GM21390 (cell line): ENCODE measurements around the gene CALCOCO1.
"Not testable (repeated sequence)": the region's sequence is repeated elsewhere in the genome, so short reads cannot be mapped to it uniquely, and the experiment has no call there.

ENCODE experiments used
- ATAC-seq: cut with Tn5 transposase; IDR thresholded peaks from one replicate; pipeline ENCODE4 v1.9.1; 2021; ENCODE audit not compliant: unreplicated experiment

CALCOCO1 gene

GRCh38 chr12:53698948-53699677, 28.1 kb downstream of the CALCOCO1 start:
- no peak for ATAC-seq

DNA sequence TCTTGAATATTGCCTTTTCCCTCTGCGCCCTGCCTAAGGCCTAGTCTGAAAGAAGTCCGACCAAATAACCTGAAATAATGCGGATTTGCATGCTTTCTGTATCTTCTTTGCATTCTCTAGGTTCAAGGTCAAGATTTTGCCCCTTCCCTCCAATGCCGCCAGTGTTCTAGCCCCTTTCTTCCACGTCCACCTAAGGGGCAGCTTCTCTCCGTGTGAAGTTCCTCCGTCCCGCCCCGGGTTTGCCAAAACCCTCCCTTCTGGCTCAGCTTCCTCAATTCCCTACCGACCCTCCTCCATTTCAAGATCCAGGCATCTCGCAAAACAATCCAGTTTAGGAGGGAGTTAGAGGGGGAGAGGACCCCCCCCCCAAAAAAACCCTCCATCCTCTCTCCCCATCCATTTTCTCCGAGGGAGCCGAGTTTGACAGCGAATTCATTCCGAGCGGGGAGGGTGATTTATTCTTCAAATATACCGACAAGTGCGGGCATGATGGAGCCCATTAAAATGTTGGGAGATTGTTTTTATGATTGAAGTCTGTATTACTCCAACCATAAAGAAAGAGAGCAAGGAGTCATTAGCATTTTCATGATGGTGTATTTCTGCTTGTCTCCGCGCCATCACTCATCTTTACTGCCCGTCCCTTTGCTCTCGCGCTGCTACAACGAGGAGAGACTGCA, 30.5 kb downstream of the CALCOCO1 start:
- ATAC-seq, result no peak

GRCh38 chr12:53696285-53696654, 31.0 kb downstream of the CALCOCO1 start:
- no peak for ATAC-seq

DNA sequence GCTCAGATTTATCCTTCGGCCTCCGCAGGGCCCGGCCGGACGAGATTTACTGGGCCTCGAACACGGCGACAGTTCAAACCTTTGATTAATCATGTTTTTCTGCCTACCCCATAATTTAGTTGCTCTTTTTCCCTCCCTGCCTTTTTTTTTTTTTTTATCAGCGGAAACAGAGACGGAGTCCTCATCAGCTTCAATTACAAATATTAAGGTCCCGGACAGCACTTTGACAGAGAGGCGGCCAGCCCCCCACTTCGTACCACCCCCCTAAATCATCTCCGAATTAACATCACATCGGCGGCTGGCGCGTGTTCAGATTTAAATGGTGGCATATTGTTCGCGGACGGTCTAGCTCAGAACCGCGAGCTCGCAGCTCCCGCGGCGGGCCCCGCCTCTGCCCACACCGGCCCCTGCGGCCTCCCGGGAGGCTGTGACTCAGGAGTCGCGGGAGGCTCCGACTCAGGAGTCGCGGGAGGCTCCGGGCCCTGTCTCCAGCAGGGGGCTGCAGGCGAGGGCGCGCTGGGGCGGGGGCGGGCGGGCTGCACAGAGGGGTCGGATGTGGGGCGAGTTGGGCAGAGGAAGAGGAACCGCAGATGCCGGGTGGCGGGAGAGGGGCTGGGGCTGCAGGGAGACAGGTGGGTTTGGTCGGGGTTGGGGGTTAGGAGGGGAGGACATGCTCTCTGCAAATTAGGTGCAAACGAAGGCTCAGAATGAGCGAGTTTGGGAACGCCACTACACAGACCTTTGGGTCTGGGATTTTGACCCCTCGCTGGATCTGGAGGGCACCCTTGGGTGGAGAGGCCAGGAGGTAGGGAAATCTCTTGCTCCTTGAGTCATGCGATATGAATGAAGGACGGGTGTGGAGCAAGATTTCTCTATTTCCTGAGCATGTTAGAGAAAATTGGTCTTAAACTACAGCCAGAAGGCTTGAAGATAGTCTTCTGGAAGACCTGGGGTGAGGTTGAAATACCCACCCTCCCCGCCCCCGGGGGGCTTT, 31.8 kb downstream of the CALCOCO1 start:
- no peak for ATAC-seq

- ATAC-seq, result no peak
Observed at GRCh38 chr12:53694756-53695151, 32.5 kb downstream of the CALCOCO1 start.

- ATAC-seq, result no peak
Observed at GRCh38 chr12:53688134-53688533, 39.1 kb downstream of the CALCOCO1 start.

GRCh38 chr12:53686436-53686835, 40.8 kb downstream of the CALCOCO1 start:
- ATAC-seq, result no peak

DNA sequence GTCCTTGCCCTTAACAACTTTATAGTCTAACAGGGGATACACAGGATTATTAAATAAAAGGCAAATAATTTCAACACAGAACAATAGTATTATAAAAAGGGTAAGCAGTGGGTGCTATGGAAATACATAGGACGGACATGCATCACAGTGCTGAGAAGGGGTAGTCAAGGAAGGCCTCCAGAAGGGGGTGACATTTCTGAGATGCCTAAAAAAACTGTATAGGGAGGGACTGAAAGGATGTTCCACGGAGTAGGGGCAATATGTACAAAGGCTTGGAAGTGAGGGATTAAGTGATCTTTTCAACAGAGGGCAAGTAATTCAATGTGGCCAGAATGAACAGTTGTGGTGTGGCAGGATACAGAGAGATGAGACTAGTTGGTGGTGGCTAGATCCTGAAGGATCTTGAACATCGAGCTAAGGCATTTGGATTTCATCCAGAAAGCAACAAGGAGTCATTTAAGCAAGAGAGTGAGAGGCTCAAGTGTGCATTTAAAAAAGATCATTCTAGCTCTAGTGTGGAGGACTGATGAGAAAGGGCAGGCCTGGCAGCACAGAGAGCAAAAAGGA, 42.5 kb downstream of the CALCOCO1 start:
- no peak for ATAC-seq

DNA sequence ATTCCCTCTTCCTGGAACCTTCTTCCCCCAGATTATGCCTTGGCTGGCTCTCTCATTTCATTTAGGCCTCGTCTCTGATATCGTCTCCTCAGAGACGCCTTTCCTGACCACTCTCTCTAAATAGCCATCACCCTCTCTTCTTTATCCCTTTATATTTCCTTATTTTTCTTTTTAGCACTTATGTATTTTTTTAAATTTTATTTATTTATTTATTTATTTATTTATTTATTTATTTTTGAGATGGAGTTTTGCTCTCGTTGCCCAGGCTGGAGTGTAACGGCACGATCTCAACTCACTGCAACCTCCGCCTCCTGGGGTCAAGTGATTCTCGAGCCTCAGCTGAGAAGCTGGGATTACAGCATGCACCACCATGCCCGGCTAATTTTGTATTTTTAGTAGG, 43.3 kb downstream of the CALCOCO1 start:
- ATAC-seq, result no peak

- no peak for ATAC-seq
Observed at GRCh38 chr12:53683494-53683893, 43.8 kb downstream of the CALCOCO1 start.

DNA sequence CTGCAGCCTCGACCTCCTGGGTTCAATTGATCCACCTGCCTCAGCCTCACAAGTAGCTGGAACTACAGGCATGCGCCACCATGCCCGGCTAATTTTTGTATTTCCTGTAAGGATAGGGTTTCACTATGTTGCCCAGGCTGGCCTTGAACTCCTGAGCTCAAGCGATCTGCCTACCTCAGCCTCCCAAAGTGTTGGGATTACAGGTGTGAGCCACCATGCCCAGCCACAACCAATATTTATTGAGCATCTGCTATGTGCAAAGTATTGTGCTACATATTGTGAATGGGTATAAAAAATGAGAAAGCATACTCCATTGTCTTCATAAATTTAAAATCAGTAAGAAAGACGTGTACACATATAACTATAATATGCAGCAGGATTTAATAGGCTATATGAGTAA, 47.2 kb downstream of the CALCOCO1 start:
- ATAC-seq, result not testable (repeated sequence)

- no peak for ATAC-seq
Observed at GRCh38 chr12:53677800-53678148, 49.5 kb downstream of the CALCOCO1 start.

GRCh38 chr12:53677016-53677799, 50.0 kb downstream of the CALCOCO1 start:
- no peak for ATAC-seq

GRCh38 chr12:53676656-53677015, 50.6 kb downstream of the CALCOCO1 start:
- no peak for ATAC-seq

DNA sequence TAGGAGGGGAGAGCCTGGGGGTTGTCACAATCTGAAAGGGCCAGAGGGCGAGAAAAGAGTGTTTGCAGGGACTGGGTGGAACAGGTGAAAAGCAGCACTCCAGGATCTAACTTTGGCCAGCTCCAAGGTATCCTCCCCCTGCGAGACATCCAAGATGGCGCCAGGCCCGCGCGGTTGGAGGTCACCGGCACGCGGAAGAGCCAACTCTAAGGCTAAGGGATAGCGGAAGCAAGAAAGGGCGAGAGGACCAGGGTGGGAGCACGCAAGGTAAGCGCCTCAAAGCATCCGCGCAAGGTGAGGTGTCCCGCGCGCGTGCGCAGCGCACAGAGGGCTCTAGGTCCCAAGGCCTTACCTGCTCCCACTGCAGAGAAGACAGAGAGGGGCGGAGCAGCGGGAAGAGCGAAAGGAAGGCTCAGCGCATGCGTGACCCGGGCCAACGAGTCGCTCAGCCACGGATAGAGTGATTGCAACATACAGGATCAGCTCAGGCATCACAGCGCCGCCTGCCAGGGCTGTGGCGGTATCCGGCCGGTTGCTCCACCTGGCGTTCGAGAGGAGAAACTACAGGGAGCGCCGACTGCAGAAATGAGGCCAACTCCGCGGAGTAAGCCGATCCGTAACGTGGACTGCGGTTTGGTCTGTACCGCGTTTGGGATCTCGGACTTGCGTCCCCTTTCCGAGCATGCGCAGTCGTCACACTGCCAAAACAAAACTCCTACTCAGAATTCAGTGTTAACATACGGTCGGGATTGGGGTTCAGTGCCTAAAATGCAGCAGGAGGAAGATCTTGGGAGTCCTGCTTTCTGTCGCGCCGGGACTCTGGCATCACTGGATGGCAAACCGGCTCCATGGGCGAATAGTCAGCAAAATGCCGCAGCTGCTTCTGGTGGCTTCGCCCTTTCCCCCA, 51.3 kb downstream of the CALCOCO1 start, which contains the start of gene ATP5MC2:
ATP5MC2 (minus strand) TSS at position 383 of the 907 bp plus-strand sequence. CDS start 3,469 bp downstream, outside the sequence.
- ATAC-seq, result peak; percentile 94

DNA sequence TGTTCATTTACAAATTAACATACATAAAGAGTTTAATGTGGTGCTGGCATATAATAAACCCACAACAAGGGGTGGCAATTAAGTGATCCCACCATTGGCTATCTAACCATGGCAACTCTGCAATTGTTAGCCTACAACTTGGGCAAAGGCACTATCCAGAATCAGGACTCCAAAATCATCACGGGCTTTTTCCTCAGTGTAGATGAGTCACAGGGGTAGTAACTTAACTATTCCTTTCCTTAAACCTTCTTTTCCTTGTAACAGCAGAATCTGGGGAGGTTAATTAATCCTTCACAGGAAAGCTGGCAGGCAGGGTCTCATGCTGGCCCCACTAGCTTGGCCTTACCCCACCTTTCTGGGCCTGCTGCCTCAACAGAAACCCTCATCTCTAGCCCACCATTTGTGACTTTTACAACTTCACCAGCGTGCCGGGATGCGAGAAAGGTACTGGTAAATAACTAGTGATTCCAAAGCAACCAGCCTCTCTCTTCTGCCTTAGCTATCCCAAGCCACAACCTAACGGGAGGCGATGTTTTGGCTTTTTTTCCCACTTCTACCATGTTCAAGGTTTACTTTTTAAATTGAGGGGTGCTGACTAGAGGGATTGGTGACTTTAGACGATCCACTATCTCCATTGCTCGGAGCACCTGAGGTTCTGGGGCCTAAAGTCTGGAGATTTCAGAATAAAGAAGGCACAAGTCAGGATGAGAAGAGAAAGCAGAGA, 52.1 kb downstream of the CALCOCO1 start:
- no peak for ATAC-seq

DNA sequence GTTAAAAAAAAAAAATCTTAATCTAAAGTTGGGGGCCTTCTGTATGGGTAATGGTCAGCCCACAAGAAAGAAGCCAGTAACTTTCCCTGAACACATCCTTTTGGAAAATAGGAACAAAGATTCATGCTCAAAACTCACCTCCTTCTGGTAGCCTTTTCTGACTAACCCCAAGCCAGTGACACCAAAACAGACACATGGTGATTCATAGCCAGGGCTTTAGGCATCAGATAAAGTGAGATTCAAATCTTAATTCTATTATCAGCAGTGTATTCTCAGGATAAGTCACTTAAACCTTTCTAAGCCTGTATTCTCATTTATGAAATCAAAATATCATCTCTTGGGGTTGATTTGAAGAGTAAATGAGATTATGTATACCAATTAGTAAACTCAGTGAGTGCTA, 56.3 kb downstream of the CALCOCO1 start:
- no peak for ATAC-seq

GRCh38 chr12:53670308-53670707, 56.9 kb downstream of the CALCOCO1 start:
- no peak for ATAC-seq

- ATAC-seq, result no peak
Observed at GRCh38 chr12:53667080-53667479, 60.2 kb downstream of the CALCOCO1 start.
